AG09309 (cell line): ENCODE measurements around the gene SAG.

Experiments used
- DNase-seq: peaks from one replicate; pipeline ENCODE4 v3.0.0-alpha.2; 2010; ENCODE audit warnings: low read depth
- H3K4me3 ChIP-seq: 2 replicates; pipeline ENCODE4 v1.5.1; 2011; ENCODE audit warnings: mild to moderate bottlenecking, low read depth, low read length, moderate library complexity; ENCODE audit not compliant: control insufficient read depth
- CTCF ChIP-seq: IDR thresholded peaks from 2 replicates; pipeline ENCODE4 v1.5.1; 2011; ENCODE audit warnings: mild to moderate bottlenecking, low read depth, low read length, inconsistent platforms; ENCODE audit not compliant: insufficient read depth, control insufficient read depth; ENCODE audit errors: missing control alignments

The SAG gene

DNA sequence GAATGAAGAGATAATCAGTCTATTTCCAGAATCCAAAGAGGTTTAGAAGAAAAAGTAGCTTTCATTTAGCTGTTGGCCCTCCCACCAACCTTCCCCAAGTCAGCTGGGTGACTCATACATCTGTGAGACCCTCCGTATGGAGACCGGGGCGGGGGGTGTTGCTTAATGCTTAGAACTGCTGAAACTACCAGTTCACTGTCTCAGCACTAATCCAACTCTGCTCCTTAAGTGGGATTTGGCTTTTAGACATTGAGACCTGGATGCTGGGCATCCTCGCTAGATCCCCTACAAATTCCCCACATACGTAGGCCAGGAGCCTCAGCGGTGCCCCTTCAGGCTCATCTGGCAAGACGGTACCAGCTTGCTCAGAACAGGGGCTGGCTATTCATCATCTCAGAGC, at the start of gene SAG:
TSS of gene SAG (plus strand) at position 252 of the 400 bp plus-strand sequence. CDS start 1,374 bp downstream, outside the sequence.
- DNase-seq: no peak
- no peak within 1 kb of the TSS for H3K4me3 ChIP-seq
- TF ChIP-seq CTCF: no peak

- no peak overlapping the region for H3K4me3 ChIP-seq
- no peak for TF ChIP-seq CTCF
- no peak for DNase-seq
Measured at GRCh38 chr2:233258211-233258610, 49.4 kb upstream of the SAG start.

DNA sequence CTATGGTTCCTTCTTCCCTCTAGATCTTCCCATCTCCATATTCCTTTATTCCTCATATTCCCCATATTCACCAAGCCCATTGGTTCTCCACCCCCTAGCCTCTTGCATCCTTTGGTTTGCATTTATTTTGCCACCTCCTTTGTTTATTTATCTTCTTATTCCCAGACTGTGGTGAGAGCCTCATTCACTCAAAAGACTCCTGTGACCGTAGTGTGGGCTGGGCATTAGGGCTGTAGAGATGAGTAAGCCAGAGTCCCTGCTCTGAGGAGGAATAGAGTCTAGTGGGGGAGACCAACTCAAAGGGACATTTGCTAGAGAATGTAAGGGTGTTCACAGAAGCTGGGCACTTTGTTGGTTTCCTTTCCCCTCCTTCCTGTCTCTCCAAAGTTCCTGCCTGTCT, 47.9 kb upstream of the SAG start:
- DNase-seq: no peak

GRCh38 chr2:233260661-233261060, 47.0 kb upstream of the SAG start:
- no peak for DNase-seq
- no peak overlapping the region for H3K4me3 ChIP-seq
- TF ChIP-seq CTCF: no peak

More for the DNA sequence above, 47.9 kb upstream of the SAG start:
- no peak for TF ChIP-seq CTCF
- H3K4me3 ChIP-seq: no peak overlapping the region

DNA sequence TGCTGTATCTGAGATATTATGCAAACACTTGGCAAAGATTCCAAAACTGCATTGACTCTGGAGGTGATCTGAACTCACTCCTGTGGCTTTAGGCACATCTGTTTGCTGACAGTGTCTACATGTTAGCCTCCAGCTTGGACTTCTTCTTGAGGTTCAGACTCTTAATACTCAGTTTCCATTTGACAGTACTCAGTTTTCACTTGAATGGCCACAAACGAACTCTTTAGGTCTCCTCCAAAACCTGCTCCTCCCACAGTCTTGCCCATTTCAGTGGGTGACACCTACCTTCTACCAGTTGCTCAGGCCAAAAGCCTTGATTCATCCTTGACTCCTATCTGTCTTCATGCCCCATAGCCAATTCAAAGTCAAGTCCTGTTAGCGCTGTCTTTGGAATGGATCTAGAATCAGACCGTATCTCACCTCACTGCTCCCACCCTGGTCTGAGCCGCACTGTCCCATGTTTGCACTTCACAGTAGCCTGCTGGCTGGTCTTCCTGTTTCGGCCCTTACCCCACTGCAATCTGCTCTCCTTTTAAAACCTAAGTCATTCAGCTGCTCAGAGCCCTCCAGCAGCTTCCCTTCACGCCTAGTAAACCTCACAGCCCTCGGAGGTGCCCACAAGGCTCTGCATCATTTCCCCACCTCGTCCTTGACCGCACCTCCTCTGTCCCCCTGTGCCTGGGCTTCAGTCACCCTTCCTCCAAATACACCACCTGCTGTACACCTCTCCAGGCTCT, 45.6 kb upstream of the SAG start:
- no peak for TF ChIP-seq CTCF
- no peak for DNase-seq
- H3K4me3 ChIP-seq: no peak overlapping the region

GRCh38 chr2:233262562-233262961, 45.1 kb upstream of the SAG start:
- DNase-seq: no peak
- no peak for TF ChIP-seq CTCF
- no peak overlapping the region for H3K4me3 ChIP-seq
